Heart left ventricle (tissue), 16 donors: ENCODE data around the gene CEP85L. TPM values are rescaled to one million over a fixed set of nuclear protein-coding genes. Genes with fewer than 3 reads are reported as not detected.

Experiments
- ATAC-seq, 4 donors: fragments of 200-7000 bp; cut with Tn5 transposase; one replicate each; pipeline ENCODE4 v1.9.1; 2020 to 2022; ENCODE audit warnings: moderate library complexity in 4 of 4, mild to moderate bottlenecking in 3 of 4, moderate number of reproducible peaks in 1 of 4
- DNase-seq, 5 donors: peaks; one replicate each; pipeline ENCODE4 v3.0.0-alpha.2; 2020
- H3K27ac ChIP-seq, 12 donors: fragments of 200-600 bp; sonication (generic) in 4 of 12; one replicate each; pipeline versions ENCODE4 v1.5.0 to v1.8.0; 2016 to 2022; ENCODE audit warnings: mild to moderate bottlenecking in 2 of 12
- H3K27me3 ChIP-seq, 9 donors: fragments of 200-600 bp; sonication (generic) in 2 of 9; one replicate each; pipeline versions ENCODE4 v1.5.1 to v1.8.0; 2016 to 2022; ENCODE audit warnings: mild to moderate bottlenecking in 3 of 9
- H3K36me3 ChIP-seq, 9 donors: fragments of 200-600 bp; sonication (generic) in 2 of 9; one replicate each; pipeline versions ENCODE4 v1.5.0 to v1.8.0; 2018 to 2022; ENCODE audit warnings: mild to moderate bottlenecking in 2 of 9
- H3K4me1 ChIP-seq, 12 donors: fragments of 200-600 bp; sonication (generic) in 4 of 12; one replicate each; pipeline versions ENCODE4 v1.5.0 to v1.8.0; 2016 to 2022; ENCODE audit warnings: mild to moderate bottlenecking in 3 of 12
- H3K4me3 ChIP-seq, 12 donors: fragments of 200-600 bp; sonication (generic) in 4 of 12; one replicate each; pipeline versions ENCODE4 v1.5.0 to v1.8.0; 2017 to 2022; ENCODE audit warnings: mild to moderate bottlenecking in 9 of 12, moderate library complexity in 4 of 12
- H3K9me3 ChIP-seq, 12 donors: fragments of 200-600 bp; sonication (generic) in 4 of 12; one replicate each; pipeline versions ENCODE4 v1.5.0 to v1.8.0; 2016 to 2022; ENCODE audit warnings: mild to moderate bottlenecking in 1 of 12
- CTCF ChIP-seq, 12 donors: fragments of 200-600 bp; sonication (generic) in 4 of 12; IDR thresholded peaks; one replicate each; pipeline versions ENCODE4 v1.5.0 to v1.8.0; 2018 to 2022; ENCODE audit warnings: antibody characterized with exemption in 12 of 12, mild to moderate bottlenecking in 5 of 12
- POLR2A ChIP-seq, 2 donors: fragments of 450-650 bp; IDR thresholded peaks; one replicate each; pipeline ENCODE4 v1.6.1; 2017; ENCODE audit warnings: antibody characterized with exemption in 2 of 2, mild to moderate bottlenecking in 2 of 2, moderate library complexity in 2 of 2
- WGBS, 4 donors: extraction: QIAGEN DNeasy Blood & Tissue Kit in 2 of 4; methylation state at CpG; one replicate each; pipeline versions ENCODE4 v1.1.5 to v1.1.7; 2013 to 2018; 5-methylcytosine and 5-hydroxymethylcytosine counted together
- intact Hi-C, 10 donors: fragments of 100-400 bp; cut with DNase I; formaldehyde crosslinking; loops; one replicate each; pipeline versions ENCODE4 v1.11.1 to v1.14.2; 2022
- polyA plus RNA-seq, 2 donors: library from polyadenylated mRNA; stranded (reverse); fragments of 200-250 nt; gene quantifications; one replicate each; pipeline ENCODE4 v1.2.3, GENCODE V29; 2013
- total RNA-seq, 9 donors: library from RNA; depleted of rRNA in 2 of 9; stranded (reverse); fragments of >200 nt in 2 of 9; fragmentation: NEBNext Ultra II Directional in 3 of 9; extraction: Animal tissue kit (Norgen Biotek cat#: 25700) in 3 of 9; gene quantifications; one replicate each; pipeline versions ENCODE4 v1.1.0 to v1.2.4, GENCODE V29; 2016 to 2023
- donor health status: ischemic (EF 13 %, LVEDD 7.1; RV severe dilation, severe dysfunction).
- donor health status: healthy with polysubstance abuse.
- donor health status: DM: no; HTN: yes; CAD: no.
- donor health status: DM: no; HTN: no; CAD: no.
- donor health status: ischemic (EF 25% LVEDD 6.9; RV normal size, moderate dysfunction).
- donor health status: ischemic (EF 25% LVEDD 5.7; RV mildly dilated, moderate dysfunction).
- donor health status: healthy.
- donor health status: DM: yes; HTN: yes; CAD: no.
- donor health status: ischemic (EF 35%, LVEDD 5.7; RV mildly dilated, moderate dysfunction).
- donor health status: nonischemic (EF 11% LVEDD 7.7; RV severe dilation, severe dysfunction).
- donor health status: DM: yes; HTN: yes; CAD: no.
- donor health status: PGD.
- donor health status: ischemic (EF 29% LVEDD 5.4; RV normal size, mild dysfunction).
- donor health status: nonischemic (EF 23%, LVEDD 6.1; RV moderate dilation, normal function).

CEP85L gene
- total and polyA plus RNA-seq, 11 donors, result 1.9 to 14.4 (median 7.6) TPM

GRCh38 chr6:118611334-118611733, 40.1 kb downstream of the CEP85L start:
- H3K9me3 ChIP-seq, result peaks cover 0 to 30% (median 0%) of the 10 kb centered on the region in 12 donors
- DNase-seq (no peak), ATAC-seq (no peak)
- no peaks in the 10 kb centered on the region for H3K36me3 ChIP-seq
- H3K4me1 ChIP-seq, result peaks cover 0 to 7% (median 2%) of the 10 kb centered on the region in 12 donors
- WGBS, 4 donors, result 97 to 98% (median 97%) methylated on average over 3 of the region's 3 CpGs
- no peak for TF ChIP-seq POLR2A (IDR thresholded peaks at IDR 0.05)
- TF ChIP-seq CTCF (IDR thresholded peaks at IDR 0.05), result no peak
- H3K4me3 ChIP-seq, result no peak overlapping the region
- H3K27me3 ChIP-seq, result no peaks in the 10 kb centered on the region
- H3K27ac ChIP-seq, result no peak overlapping the region
- intact Hi-C loops, result loop anchor here in 2 of 10 donors (10.0 kb wide), 2 partner anchors 47 to 637 kb away; no protein-coding TSS in a partner anchor

- 78 to 83% (median 81%) methylated on average over 5 of the region's 5 CpGs for WGBS, 4 donors
Measured at GRCh38 chr6:118606858-118607257, 44.5 kb downstream of the CEP85L start.

GRCh38 chr6:118606268-118606667, 45.1 kb downstream of the CEP85L start:
- no peak overlapping the region for H3K27ac ChIP-seq
- 43 to 65% (median 54%) methylated on average over 3 of the region's 3 CpGs for WGBS, 4 donors
- no peak overlapping the region for H3K4me3 ChIP-seq
- no peak for TF ChIP-seq CTCF (IDR thresholded peaks at IDR 0.05)
- TF ChIP-seq POLR2A (IDR thresholded peaks at IDR 0.05), result no peak
- intact Hi-C loops, result no loop called here
- no peaks in the 10 kb centered on the region for H3K36me3 ChIP-seq
- H3K27me3 ChIP-seq, result no peaks in the 10 kb centered on the region
- H3K9me3 ChIP-seq, result peaks cover 0 to 13% (median 0%) of the 10 kb centered on the region in 12 donors
- ATAC-seq, result no peak
- peaks cover 0 to 17% (median 4%) of the 10 kb centered on the region in 12 donors for H3K4me1 ChIP-seq
- DNase-seq, result no peak

More at GRCh38 chr6:118606858-118607257, 44.5 kb downstream of the CEP85L start:
- TF ChIP-seq POLR2A (IDR thresholded peaks at IDR 0.05) (no peak), CTCF (IDR thresholded peaks at IDR 0.05) (no peak)
- no peaks in the 10 kb centered on the region for H3K36me3 ChIP-seq
- no peak overlapping the region for H3K27ac ChIP-seq
- no peak overlapping the region for H3K4me3 ChIP-seq
- DNase-seq (no peak), ATAC-seq (no peak)
- no peaks in the 10 kb centered on the region for H3K27me3 ChIP-seq
- peaks cover 0 to 19% (median 0%) of the 10 kb centered on the region in 12 donors for H3K9me3 ChIP-seq
- H3K4me1 ChIP-seq, result peaks cover 0 to 12% (median 4%) of the 10 kb centered on the region in 12 donors
- intact Hi-C loops, result no loop called here

GRCh38 chr6:118603372-118603771, 48.0 kb downstream of the CEP85L start:
- Histone ChIP-seq H3K27ac (no peak overlapping the region), H3K27me3 (no peaks in the 10 kb centered on the region), H3K4me1 (peaks cover 0 to 24% (median 6%) of the 10 kb centered on the region in 12 donors), H3K9me3 (peaks cover 0 to 7% (median 0%) of the 10 kb centered on the region in 12 donors), H3K36me3 (no peaks in the 10 kb centered on the region), H3K4me3 (no peak overlapping the region)
- DNase-seq (no peak), ATAC-seq (no peak)
- TF ChIP-seq CTCF (IDR thresholded peaks at IDR 0.05), result no peak
- no peak for TF ChIP-seq POLR2A (IDR thresholded peaks at IDR 0.05)
- 89 to 96% (median 92%) methylated on average over 2 of the region's 2 CpGs for WGBS, 4 donors
- intact Hi-C loops, result no loop called here
